Esophagus squamous epithelium (tissue), 5 donors: ENCODE results near the gene ATP1B3. TPM values are rescaled to one million over a fixed set of nuclear protein-coding genes. Genes with fewer than 3 reads are reported as not detected.
A peak's percentile ranks its signal among the peaks of the same experiment; 100 is the strongest.
"Not testable (repeated sequence)": the region's sequence is repeated elsewhere in the genome, so short reads cannot be mapped to it uniquely, and the experiment has no call there.

ENCODE experiments used
- DNase-seq: peaks from one replicate; lab custom pipeline; 2025; lab: John Stamatoyannopoulos, UW
- H3K27ac ChIP-seq, 4 donors: fragments of 200-600 bp; sonication (generic); one replicate each; pipeline ENCODE4 v1.5.1; 2016 to 2019; ENCODE audit warnings: mild to moderate bottlenecking in 1 of 4
- H3K27me3 ChIP-seq, 4 donors: fragments of 200-600 bp; sonication (generic); 1 replicate in 3 of 4; 2 replicates in 1 of 4; pipeline versions ENCODE4 v1.5.1 to v1.6.0; 2017 to 2021; ENCODE audit warnings: antibody characterized with exemption in 1 of 4
- H3K36me3 ChIP-seq, 3 donors: fragments of 200-600 bp; sonication (generic); one replicate each; pipeline ENCODE4 v1.5.1; 2016 to 2019
- H3K4me1 ChIP-seq, 3 donors: fragments of 200-600 bp; sonication (generic); one replicate each; pipeline ENCODE4 v1.5.1; 2017 to 2019
- H3K4me3 ChIP-seq, 4 donors: fragments of 200-600 bp; sonication (generic); 1 replicate in 3 of 4; 2 replicates in 1 of 4; pipeline ENCODE4 v1.5.1; 2016 to 2019; ENCODE audit warnings: mild to moderate bottlenecking in 2 of 4, moderate library complexity in 1 of 4
- H3K9me3 ChIP-seq, 3 donors: fragments of 200-600 bp; sonication (generic); one replicate each; pipeline ENCODE4 v1.5.1; 2016 to 2019
- POLR2A ChIP-seq, 4 donors: fragments of 450-650 bp; IDR thresholded peaks; one replicate each; pipeline ENCODE4 v1.6.1; 2017; ENCODE audit warnings: antibody characterized with exemption in 4 of 4, mild to moderate bottlenecking in 4 of 4, moderate library complexity in 3 of 4
- WGBS, 2 donors: methylation state at CpG; one replicate each; pipeline ENCODE4 v1.1.5; 2018; 5-methylcytosine and 5-hydroxymethylcytosine counted together
- intact Hi-C: fragments of 100-400 bp; cut with DNase I; formaldehyde crosslinking; loops from one replicate; pipeline ENCODE4 v1.15.0; 2022
- total RNA-seq, 4 donors: library from RNA; depleted of rRNA; stranded (reverse); fragments of >200 nt; gene quantifications; one replicate each; pipeline ENCODE4 v1.1.0, GENCODE V29; 2016
- TF ChIP-seq, protein P1 (sequence below), 6 experiments: fragments of 450-650 bp in 4 of 6; fragments of 200-600 bp in 2 of 6; sonication (generic) in 2 of 6; IDR thresholded peaks; one replicate each; pipeline ENCODE4 v1.5.1; 2016 to 2019; ENCODE audit warnings: antibody characterized with exemption in 6 of 6, mild to moderate bottlenecking in 4 of 6, moderate library complexity in 4 of 6
- donor health status: DM: yes; HTN: yes; CAD: no.

ATP1B3 gene
- total RNA-seq, 4 donors from 2014 or later: 61.0 to 160 (median 126) TPM

DNA sequence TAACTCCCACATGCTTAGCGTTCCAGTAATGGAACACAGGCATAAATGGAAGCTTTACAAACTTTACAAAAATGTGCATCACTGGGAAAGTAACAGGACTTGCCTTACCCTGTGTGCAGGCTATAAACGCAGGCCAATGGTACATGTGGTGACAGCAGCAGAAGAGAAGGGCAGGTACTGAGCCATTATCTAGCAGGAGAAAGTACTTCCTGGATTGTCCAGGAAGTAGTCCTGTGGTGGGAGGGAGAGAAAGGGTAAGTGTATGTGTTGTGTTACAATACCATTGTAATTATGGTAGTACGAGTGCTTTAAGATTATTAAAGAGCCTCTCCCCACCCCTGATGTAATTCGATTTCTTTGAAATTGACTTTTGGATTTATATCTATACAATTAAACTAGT is 5.3 kb downstream of the ATP1B3 start:
- intact Hi-C loops: no loop called here
- H3K9me3 ChIP-seq: no peaks in the 10 kb centered on the region
- WGBS, 2 donors: 45 to 67% methylated on average over 4 of the region's 4 CpGs
- no peak overlapping the region for H3K27ac ChIP-seq
- H3K4me3 ChIP-seq: peak overlapping the region in 1 of 4 donors; percentile 21
- H3K27me3 ChIP-seq: no peaks in the 10 kb centered on the region
- peaks cover 0 to 20% (median 0%) of the 10 kb centered on the region in 3 donors for H3K36me3 ChIP-seq
- TF ChIP-seq, protein P1, sequence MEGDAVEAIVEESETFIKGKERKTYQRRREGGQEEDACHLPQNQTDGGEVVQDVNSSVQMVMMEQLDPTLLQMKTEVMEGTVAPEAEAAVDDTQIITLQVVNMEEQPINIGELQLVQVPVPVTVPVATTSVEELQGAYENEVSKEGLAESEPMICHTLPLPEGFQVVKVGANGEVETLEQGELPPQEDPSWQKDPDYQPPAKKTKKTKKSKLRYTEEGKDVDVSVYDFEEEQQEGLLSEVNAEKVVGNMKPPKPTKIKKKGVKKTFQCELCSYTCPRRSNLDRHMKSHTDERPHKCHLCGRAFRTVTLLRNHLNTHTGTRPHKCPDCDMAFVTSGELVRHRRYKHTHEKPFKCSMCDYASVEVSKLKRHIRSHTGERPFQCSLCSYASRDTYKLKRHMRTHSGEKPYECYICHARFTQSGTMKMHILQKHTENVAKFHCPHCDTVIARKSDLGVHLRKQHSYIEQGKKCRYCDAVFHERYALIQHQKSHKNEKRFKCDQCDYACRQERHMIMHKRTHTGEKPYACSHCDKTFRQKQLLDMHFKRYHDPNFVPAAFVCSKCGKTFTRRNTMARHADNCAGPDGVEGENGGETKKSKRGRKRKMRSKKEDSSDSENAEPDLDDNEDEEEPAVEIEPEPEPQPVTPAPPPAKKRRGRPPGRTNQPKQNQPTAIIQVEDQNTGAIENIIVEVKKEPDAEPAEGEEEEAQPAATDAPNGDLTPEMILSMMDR (IDR thresholded peaks at IDR 0.05): no peak
- TF ChIP-seq POLR2A (IDR thresholded peaks at IDR 0.05): no peak
- DNase-seq: no peak
- H3K4me1 ChIP-seq: peaks cover 9 to 86% (median 27%) of the 10 kb centered on the region in 3 donors

DNA sequence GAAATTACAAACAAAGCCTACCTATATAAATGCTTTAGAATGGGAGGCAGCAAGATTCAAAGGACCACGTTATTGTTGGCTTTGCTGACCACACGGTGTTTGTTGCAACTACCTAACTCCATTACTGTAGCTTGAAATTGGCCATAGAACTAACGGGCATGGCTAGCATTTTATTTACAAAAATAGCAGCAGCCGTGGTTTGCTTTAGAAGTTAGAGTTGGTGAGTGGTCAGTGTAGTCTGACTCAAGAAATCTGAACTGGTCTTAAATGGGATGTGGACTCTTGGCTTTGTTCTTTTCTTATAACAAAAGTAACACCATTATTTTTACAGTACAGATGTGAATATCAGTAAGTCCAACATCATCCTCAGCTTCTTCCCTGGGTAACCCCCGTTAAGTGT is 10.6 kb downstream of the ATP1B3 start:
- Histone ChIP-seq H3K36me3 (peaks cover 0 to 29% (median 3%) of the 10 kb centered on the region in 3 donors), H3K9me3 (no peaks in the 10 kb centered on the region), H3K4me3 (no peak overlapping the region), H3K27ac (no peak overlapping the region), H3K4me1 (peaks cover 0 to 53% (median 5%) of the 10 kb centered on the region in 3 donors), H3K27me3 (no peaks in the 10 kb centered on the region)
- no peak for DNase-seq
- no peak for TF ChIP-seq POLR2A (IDR thresholded peaks at IDR 0.05)
- TF ChIP-seq, protein P1 (IDR thresholded peaks at IDR 0.05): no peak
- intact Hi-C loops: no loop called here
- WGBS, 2 donors: 74% methylated on average over 5 of the region's 5 CpGs

DNA sequence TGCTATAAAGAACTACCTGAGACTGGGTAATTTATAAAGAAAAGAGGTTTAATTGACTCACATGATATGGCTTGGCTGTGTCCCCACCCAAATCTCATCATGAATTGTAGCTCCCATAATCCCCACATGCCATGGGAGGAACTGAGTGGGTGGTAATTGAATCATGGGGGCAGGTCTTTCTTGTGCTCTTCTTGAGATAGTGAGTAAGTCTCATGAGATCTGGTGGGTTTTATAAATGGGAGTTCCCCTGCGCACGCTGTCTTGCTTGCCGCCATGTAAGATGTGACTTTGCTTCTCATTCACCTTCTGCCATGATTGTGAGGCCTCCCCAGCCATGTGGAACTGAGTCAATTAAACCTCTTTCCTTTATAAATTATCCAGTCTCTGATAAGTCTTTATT is 12.1 kb downstream of the ATP1B3 start:
- H3K27me3 ChIP-seq, DNase-seq, H3K4me3 ChIP-seq, intact Hi-C loops, H3K27ac ChIP-seq, H3K9me3 ChIP-seq: not testable (repeated sequence)
- WGBS, 2 donors: 70 to 95% methylated on average over 3 of the region's 3 CpGs
- H3K36me3 ChIP-seq: peaks cover 0 to 21% (median 3%) of the 10 kb centered on the region in 3 donors
- H3K4me1 ChIP-seq: peaks cover 0 to 51% (median 5%) of the 10 kb centered on the region in 3 donors

DNA sequence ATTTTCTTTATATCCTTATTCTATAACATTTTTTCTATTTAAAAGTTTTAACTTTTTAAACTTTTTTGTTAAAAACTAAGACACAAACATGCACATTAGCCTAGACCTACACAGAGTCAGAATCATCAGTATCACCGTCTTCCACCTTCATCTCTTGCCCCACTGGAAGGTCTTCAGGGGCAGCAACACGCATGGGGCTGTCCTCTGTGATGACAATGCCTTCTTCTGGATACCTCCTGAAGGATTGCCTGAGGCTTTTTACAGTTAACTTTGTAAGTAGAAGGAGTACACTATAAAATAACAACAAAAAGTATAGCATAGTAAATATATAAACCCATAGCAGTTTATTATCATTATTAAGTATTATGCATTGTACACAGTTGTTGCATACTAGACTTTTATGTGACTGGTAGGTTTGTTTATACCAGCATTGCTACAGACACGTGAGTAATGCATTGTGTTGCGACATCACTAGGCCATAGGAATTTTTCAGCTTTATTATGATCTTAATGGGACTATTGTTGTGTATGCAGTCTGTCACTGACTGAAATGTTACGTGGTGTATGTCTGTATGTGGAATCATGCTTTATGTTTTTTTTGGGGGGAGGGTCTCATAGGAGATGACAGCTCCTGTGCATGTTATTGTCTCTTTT is 18.2 kb downstream of the ATP1B3 start:
- Histone ChIP-seq H3K4me1 (peaks cover 0 to 46% (median 0%) of the 10 kb centered on the region in 3 donors), H3K9me3 (peaks cover 0 to under 1% (median 0%) of the 10 kb centered on the region in 3 donors), H3K27ac (no peak overlapping the region), H3K4me3 (no peak overlapping the region), H3K36me3 (peaks cover 0 to 19% (median 4%) of the 10 kb centered on the region in 3 donors), H3K27me3 (no peaks in the 10 kb centered on the region)
- no peak for DNase-seq
- intact Hi-C loops: no loop called here
- 36 to 43% methylated on average over 5 of the region's 5 CpGs for WGBS, 2 donors
- no peak for TF ChIP-seq POLR2A (IDR thresholded peaks at IDR 0.05)
- TF ChIP-seq, protein P1 (IDR thresholded peaks at IDR 0.05): no peak

DNA sequence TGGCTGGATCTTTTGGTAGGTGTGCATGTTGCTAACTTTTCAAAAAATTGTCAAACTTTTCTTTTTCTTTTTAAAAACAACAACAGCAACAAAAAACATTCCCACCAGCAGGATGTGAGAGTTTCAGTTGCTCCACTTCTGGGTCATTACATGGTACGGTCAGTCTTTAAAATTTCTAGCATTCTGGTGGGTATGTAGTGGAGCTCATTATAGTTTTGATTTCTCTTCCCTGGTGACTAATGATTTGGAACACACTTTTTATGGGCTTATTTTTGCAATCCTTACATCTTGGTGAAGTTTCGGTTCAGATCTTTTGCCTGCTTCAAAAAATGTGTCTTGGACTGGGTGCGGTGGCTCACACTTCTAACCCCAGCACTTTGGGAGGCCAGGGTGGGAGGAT is 19.3 kb downstream of the ATP1B3 start:
- no peak overlapping the region for H3K4me3 ChIP-seq
- TF ChIP-seq, protein P1 (IDR thresholded peaks at IDR 0.05): no peak
- TF ChIP-seq POLR2A (IDR thresholded peaks at IDR 0.05): no peak
- DNase-seq: no peak
- H3K4me1 ChIP-seq: peaks cover 0 to 41% (median 0%) of the 10 kb centered on the region in 3 donors
- H3K36me3 ChIP-seq: peaks cover 0 to 26% (median 4%) of the 10 kb centered on the region in 3 donors
- WGBS, 2 donors: 82 to 89% methylated on average over 3 of the region's 3 CpGs
- no peak overlapping the region for H3K27ac ChIP-seq
- H3K9me3 ChIP-seq: peaks cover 0 to 6% (median 0%) of the 10 kb centered on the region in 3 donors
- no peaks in the 10 kb centered on the region for H3K27me3 ChIP-seq
- intact Hi-C loops: no loop called here
